ENCODE results near the gene ANK3.

The ANK3 gene

DNA sequence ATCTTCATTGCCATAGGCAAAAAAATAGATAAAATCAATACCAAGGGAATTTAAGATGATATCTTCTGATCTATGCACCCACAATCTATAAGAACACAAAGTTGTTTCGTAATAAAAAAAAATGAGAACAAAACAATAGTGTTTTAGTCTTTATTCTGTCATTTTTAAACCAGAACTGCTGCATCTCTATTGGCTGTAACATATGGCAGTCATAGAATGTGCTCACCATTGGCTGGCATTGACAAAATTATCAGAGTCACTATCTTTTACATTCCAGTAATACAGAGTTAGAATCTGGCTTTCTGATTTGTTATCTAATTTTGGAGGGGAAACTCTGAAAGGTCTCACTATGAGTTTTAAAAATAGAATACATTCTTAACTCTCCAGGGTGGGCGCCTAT is 344.7 kb downstream of the ANK3 start:
- TF ChIP-seq, protein P1, sequence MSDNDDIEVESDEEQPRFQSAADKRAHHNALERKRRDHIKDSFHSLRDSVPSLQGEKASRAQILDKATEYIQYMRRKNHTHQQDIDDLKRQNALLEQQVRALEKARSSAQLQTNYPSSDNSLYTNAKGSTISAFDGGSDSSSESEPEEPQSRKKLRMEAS (IDR thresholded peaks at IDR 0.05; ENCODE audit: low read depth, low read length): no peak
- H3K4me3 ChIP-seq (ENCODE audit: low read depth, low read length): no peak overlapping the region
- DNase-seq (ENCODE audit: low read depth): no peak

DNA sequence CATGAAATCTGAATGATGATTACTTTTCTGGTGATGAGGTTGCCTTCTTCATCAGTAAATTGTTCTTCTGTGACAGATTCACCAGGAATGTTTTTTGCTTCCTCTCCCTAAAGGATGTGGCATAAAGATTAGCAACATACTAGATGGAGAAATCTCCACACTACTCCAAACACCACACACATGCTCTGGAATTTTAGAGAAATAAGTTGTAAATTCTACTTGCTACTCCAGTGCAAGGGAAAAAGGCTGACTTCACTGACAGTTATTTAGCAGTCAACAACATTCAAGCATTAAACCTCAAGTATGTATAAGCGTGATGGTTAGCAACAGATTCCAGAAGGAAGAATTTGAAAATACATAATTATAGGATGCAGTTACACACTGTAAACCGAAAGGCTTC is 345.4 kb downstream of the ANK3 start:
- no peak overlapping the region for H3K4me3 ChIP-seq (ENCODE audit: low read depth, low read length)
- no peak for DNase-seq (ENCODE audit: low read depth)
- TF ChIP-seq POLR2A (IDR thresholded peaks at IDR 0.05; ENCODE audit: extremely low read depth, insufficient read length): no peak
- TF ChIP-seq, protein P2, sequence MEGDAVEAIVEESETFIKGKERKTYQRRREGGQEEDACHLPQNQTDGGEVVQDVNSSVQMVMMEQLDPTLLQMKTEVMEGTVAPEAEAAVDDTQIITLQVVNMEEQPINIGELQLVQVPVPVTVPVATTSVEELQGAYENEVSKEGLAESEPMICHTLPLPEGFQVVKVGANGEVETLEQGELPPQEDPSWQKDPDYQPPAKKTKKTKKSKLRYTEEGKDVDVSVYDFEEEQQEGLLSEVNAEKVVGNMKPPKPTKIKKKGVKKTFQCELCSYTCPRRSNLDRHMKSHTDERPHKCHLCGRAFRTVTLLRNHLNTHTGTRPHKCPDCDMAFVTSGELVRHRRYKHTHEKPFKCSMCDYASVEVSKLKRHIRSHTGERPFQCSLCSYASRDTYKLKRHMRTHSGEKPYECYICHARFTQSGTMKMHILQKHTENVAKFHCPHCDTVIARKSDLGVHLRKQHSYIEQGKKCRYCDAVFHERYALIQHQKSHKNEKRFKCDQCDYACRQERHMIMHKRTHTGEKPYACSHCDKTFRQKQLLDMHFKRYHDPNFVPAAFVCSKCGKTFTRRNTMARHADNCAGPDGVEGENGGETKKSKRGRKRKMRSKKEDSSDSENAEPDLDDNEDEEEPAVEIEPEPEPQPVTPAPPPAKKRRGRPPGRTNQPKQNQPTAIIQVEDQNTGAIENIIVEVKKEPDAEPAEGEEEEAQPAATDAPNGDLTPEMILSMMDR (IDR thresholded peaks at IDR 0.05; ENCODE audit: low read depth, low read length): no peak
- TF ChIP-seq MYC (IDR thresholded peaks at IDR 0.05; ENCODE audit: low read depth, low read length): no peak
- TF ChIP-seq, protein P1 (IDR thresholded peaks at IDR 0.05; ENCODE audit: low read depth, low read length): no peak

DNA sequence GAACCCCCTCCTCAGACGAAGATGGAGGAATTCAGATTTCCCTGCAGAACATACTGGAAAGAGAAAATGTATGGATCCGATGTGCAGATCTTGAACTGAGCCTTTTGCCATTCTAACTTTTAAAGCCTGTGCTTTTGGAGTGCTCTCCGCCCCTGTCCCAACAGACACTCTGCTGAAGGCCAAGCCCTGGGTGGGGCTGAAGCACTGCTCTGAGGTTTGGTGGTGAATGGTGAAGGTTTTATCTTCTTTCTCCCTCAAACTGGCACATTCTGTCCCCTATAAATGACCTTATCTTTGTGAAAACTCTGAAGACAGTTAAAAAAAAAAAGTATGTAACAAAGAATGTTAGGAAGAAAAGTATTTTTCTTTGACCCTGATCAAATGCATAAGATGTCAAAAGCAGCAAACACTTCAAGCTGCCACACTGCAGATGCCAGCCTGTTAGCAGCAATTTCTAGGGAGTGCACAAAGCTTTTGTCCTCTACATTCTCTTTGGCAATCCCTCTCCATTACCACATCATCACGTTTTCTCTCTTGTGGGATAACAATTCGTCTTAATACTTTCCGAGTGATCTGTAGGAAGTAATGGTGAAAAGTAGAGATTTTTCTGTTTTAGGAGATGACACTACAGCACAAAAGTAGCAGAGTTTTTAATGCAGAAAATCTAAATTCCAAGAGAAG is 346.0 kb downstream of the ANK3 start:
- H3K4me3 ChIP-seq (ENCODE audit: low read depth, low read length): no peak overlapping the region
- DNase-seq (ENCODE audit: low read depth): no peak
- no peak for TF ChIP-seq POLR2A (IDR thresholded peaks at IDR 0.05; ENCODE audit: extremely low read depth, insufficient read length)

DNA sequence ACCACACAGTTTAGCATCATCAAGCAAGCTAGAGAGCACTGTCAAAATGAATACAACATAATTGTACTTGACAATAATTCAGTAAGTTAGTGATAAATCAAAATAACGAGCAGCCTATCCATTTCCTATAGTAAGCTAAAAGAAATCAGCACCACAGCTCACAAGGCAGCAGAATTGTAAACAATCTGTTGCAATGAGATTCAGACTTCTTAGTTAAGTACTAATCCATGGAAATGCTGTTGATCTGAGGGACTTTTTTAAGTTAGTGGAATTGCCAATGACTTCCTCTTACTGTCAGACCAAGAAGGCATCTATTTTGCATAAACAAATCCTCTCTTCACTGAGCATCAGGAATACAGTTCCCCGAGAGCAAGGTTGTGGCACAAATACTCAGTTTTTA is 346.8 kb downstream of the ANK3 start:
- no peak for TF ChIP-seq POLR2A (IDR thresholded peaks at IDR 0.05; ENCODE audit: extremely low read depth, insufficient read length)
- H3K4me3 ChIP-seq (ENCODE audit: low read depth, low read length): no peak overlapping the region
- DNase-seq (ENCODE audit: low read depth): no peak

DNA sequence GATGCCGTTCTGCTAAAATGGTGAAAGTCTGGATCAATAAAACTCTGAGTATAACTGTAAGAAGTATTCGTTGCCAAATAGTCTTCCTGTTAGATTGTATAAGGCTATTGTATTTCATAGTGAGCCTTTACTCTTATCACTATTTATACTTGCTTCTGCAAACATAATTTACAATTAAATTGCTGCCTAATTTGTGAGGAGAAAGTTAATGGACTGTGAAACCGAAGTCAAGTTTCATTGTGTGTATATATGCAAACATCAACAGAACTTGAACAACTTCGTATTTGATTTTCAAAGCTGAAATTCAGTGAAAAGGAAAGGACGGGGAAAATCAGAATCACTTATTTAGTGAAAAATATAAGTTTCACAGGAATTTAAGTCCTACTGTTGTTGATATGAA is 347.4 kb downstream of the ANK3 start:
- TF ChIP-seq POLR2A (IDR thresholded peaks at IDR 0.05; ENCODE audit: extremely low read depth, insufficient read length) (no peak), MYC (IDR thresholded peaks at IDR 0.05; ENCODE audit: low read depth, low read length) (no peak)
- TF ChIP-seq, protein P1 (IDR thresholded peaks at IDR 0.05; ENCODE audit: low read depth, low read length): no peak

DNA sequence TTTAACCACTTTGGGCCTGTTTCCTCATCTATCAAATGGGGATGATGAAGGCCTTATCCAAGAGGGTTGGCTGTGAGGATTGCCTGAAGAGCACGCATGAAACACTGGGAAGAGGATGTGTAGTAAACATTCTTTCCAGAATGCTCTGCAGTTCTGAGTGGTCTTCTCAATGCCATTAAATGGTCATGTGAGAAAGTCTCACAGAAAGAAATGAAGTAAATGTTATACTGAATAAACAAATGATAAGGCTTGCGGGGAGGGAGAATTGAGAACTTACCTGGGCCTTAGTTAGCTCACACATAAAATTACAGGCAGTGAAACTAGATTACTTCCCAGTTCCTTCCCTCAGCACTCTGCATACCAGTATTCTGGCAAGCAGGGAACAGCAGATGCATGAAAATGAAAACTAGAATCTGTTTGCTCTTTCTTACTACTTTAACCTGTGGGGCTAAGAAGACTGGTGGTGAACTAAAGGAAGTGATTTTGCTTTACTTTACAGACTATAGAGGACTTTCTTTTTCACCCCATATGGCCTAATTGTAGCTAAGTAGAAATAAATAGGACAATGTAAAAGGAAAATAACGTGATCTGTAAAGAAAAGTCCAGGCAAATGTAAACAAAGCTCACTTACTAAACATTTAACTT is 348.1 kb downstream of the ANK3 start:
- no peak for TF ChIP-seq POLR2A (IDR thresholded peaks at IDR 0.05; ENCODE audit: extremely low read depth, insufficient read length)
- TF ChIP-seq MYC (IDR thresholded peaks at IDR 0.05; ENCODE audit: low read depth, low read length): no peak
- TF ChIP-seq, protein P2 (IDR thresholded peaks at IDR 0.05; ENCODE audit: low read depth, low read length): no peak
- TF ChIP-seq, protein P1 (IDR thresholded peaks at IDR 0.05; ENCODE audit: low read depth, low read length): no peak
- no peak for DNase-seq (ENCODE audit: low read depth)
- no peak overlapping the region for H3K4me3 ChIP-seq (ENCODE audit: low read depth, low read length)

More for the DNA sequence above, 347.4 kb downstream of the ANK3 start:
- H3K4me3 ChIP-seq (ENCODE audit: low read depth, low read length): no peak overlapping the region
- no peak for DNase-seq (ENCODE audit: low read depth)

DNA sequence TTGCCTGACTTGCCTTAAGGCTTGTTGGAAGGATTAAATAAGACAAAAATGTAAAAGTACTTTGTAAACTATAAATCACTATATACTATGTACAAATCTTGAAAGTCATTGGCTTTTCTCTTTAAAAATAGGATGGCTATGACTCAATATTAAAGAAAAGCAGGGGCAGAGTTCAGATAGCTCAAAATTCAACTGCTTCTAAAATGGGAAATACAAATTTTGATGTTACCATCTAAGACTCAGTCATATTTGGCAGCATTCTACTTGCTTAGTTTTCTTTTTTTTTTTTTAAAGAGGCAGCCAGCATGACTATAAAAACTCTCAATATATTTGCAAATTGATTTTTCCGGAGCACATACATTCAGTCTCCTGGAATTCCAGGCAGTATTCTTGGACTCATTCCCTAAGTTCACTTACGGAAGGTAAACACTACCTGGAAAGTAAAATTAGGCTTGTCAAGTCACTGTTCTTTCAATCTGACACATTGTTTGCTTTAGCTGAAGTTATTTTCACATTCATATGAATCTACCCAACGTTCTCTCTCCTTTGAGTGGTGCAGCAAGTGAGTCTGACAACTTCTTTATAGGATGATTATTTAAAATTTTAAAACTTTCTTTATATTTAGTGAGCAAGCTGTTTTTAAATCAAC is 349.5 kb downstream of the ANK3 start:
- TF ChIP-seq POLR2A (IDR thresholded peaks at IDR 0.05; ENCODE audit: extremely low read depth, insufficient read length) (no peak), MYC (IDR thresholded peaks at IDR 0.05; ENCODE audit: low read depth, low read length) (no peak)
- TF ChIP-seq, protein P2 (IDR thresholded peaks at IDR 0.05; ENCODE audit: low read depth, low read length): no peak
- TF ChIP-seq, protein P1 (IDR thresholded peaks at IDR 0.05; ENCODE audit: low read depth, low read length): no peak
- DNase-seq (ENCODE audit: low read depth): no peak
- H3K4me3 ChIP-seq (ENCODE audit: low read depth, low read length): no peak overlapping the region
